ENCODE measurements around the gene QRFP.
"Not testable (repeated sequence)": the region's sequence is repeated elsewhere in the genome, so short reads cannot be mapped to it uniquely, and the experiment has no call there.

Gene QRFP

DNA sequence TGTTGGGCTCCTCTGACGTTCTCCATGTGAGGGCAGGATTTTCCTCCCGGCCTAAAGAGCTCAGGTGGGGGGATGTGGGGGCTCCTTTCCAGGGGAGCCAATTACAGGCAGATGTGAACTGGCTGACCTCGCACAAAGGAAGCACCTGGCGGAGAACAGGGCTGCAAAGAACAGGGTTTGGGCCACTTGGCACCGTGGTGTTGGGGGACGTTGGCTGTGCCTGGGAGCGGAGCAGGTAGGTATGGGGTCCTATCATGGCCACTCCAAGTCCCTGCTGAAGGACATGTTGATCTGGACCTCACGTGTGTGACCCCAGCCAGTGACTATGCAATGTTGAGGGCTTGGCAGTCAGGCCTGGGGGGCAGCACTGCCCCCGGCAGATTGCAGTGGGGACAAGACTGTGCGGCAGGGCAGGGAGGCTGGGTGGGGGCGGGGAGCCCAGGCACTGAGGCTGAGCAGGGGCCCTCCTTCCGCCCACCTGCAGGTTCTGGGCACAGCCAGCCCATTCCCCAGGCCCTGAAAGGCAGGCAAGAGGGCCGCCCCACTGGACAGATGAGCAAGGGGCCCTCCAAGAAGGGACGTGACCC, 23.0 kb upstream of the QRFP start:
- DNase-seq (ENCODE audit: low spot score), result no peak

DNA sequence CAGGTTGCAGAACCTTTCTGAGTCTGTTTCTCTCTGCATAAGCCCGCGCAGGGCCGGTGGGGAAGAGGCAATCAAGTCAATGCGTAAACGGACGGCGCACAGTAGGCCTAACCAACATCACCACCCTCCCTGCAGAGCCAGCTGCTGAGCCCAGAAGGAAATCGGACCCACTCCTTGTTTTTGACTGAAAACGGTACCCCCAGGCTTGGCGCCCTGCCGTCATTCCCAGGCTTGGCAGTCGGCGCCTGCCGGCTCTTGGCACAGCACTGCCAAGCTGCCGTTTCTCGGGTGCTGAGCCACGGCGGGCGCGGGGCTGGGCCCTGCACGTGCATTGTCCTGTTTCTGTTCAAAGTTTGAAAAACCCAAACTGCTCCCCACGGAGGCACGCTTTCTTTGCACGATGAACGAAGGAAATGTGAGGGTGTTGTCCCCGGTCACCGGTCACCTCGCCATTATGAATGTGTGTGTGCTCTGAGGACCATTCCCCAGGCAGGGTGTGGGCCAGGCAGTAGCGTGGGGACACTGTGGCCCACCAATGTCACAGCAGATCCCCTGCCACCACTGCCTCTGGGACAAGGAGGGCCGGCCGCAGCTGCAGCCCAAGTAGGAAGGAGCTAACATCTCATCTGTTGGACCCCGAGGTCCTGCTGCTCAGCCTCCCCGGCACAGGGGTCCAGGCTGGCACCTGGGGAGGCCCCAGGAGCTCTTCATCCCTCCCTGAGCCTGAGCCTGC, 22.4 kb upstream of the QRFP start:
- no peak for DNase-seq (ENCODE audit: low spot score)

DNA sequence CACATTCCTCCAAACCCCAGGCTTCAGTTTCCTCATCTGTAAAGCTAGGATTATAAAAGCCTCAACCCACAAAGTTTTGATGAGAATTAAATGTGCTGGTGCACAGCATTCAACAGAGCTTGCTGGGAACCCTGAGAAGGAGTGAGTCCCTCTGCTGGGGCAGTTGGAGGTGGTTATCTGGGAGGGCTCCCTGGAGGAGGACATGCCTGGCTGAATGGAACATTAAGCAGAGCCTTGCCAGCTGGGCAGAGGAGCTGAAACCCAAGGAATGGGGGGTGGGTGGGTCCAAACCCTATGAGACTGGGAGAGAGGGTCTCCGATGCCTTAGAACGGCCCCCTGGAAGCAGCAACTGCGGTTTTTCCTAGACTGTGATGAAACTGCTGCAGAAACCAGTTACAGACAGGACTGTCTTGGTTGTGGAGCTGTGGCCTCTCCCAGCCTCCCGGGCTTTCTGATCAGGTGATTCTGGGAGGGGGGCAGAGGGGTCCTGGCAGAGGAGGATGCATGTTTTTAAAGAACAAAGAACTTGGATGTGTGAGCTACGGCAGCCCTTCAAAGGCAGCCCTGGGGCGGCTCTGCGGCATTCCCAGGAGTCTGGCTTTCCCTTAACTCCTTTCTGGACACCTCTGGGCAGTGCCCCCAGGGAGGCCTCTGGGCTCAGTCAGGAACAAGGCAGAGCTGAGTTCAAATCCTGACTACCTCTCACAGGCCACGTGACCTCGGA, 21.7 kb upstream of the QRFP start:
- no peak for DNase-seq (ENCODE audit: low spot score)

DNA sequence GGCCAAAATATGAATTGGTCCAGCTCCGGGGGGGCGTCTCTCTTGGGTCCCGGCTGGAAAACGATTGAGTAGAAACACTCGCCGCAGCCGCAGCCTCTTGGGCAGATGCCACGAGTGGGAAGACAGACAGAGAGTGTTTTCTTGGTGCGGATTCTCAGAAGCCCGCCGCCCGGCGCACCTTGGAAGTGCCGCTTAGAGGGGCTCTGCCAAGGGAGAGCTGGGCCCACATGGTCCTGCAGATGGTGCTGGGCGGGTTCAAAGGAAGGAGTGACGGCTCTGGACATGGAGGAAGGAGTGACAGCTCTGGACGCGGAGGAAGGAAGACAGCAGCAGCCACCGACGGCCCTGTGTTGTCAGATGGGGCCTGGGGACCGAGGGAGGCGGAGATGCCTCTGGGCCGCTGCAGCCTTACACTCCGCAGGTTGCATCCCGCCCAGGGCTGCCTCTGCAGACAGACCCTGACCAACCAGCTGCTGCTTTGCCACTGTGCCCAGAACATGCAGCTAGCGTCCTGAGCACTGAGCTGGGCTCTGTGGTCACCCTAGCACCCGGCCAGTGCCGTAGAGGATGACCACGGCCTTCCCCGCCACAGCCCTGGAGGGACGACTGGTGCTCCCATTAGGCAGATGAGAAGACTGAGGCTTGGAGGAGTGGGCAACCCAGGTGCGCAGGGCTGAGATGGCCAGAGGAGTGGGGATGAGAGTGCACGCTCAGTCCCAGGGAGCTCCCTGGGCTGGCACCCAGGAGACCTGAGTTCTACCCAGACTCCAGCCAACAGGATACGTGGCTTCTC, 20.8 kb upstream of the QRFP start:
- DNase-seq (ENCODE audit: low spot score), result no peak

DNA sequence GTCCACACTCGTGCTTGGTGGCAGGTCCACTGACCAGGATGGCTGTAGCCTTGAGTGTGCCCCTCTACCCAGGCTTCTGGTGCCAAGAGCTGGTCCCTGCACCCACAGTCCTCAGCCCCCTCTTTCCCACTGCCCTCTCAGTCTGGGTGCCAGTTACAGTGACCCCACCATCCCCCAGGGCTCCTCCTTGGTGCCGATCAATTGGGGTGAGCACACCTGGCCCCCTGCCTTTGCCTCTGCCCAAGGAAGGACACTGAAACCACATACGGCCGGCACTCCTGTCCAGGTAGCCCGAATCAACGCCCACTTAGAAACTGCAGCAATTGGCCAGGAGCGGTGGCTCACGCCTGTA, 18.5 kb upstream of the QRFP start:
- no peak for DNase-seq (ENCODE audit: low spot score)

DNA sequence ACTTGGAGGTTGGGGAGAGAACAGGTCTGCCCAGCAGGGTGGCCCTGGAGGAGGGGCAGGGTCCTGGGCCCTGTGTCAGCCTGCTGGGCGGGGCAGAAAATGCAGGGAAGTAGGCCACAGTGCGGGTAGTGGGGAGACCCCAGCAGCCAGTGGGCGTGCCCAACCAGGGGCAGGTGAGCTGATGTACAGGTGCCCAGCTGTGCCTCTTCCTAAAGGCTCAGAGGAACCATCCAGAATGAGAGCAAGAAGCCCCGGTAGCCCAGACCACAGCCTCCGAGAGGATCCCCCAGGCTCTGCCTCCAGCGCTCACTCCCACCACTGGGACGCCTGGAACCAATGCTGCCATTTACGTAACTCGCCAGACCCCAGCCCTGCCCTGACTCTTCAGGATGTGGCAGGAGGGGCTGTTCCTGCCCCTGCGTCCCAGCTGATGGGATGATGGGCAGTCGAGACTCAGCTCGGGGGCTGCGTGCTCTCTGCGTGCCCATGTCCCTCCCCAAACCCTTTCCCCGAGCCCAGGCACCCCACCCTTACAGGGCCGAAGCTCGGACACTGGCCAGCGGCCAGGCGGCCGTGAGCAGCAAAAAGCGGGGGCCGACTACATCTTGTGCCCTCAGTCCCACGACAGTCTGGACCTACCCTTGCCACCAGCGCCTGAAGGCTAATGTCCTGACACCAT, 17.9 kb upstream of the QRFP start:
- no peak for DNase-seq (ENCODE audit: low spot score)

DNA sequence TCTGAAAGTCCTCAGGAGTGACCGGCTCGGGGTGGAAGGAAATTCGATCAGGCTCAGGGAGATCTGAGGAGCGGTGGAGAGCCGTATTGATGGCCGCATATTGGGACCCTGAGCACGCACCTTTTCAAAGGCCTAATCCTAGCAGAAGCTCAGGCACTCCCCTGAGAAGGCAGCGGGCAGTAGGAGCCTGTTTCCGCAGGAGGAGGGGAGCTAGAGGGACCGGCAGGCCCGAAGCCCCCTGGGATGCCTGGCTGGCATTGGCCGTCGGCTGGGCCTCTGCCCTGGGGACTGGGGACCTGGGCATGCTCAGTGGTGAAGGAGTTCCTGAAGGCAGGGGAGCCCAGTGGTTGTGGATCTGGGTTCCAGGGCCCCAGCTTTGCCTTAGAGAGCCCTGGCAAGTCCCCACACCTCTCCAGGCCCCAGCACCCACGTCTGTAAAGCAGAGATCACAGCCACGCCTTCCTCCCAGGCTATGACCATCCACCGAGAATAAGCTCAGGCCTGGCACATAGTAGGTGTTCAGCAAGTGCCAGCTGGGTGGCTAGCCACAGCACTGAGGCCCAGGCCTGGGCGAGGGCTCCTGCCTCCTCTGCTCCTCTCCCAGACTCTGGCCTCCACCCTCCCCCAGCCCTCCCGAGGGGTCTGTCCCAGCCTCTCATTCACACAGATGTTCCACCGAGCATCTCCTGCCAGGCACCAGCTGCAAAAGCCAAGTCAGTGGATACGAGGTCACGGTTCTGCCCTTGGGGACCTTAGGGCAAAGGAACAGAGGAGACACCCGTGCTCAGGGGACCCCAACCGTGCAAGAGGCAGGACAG, 17.2 kb upstream of the QRFP start:
- no peak for DNase-seq (ENCODE audit: low spot score)

DNA sequence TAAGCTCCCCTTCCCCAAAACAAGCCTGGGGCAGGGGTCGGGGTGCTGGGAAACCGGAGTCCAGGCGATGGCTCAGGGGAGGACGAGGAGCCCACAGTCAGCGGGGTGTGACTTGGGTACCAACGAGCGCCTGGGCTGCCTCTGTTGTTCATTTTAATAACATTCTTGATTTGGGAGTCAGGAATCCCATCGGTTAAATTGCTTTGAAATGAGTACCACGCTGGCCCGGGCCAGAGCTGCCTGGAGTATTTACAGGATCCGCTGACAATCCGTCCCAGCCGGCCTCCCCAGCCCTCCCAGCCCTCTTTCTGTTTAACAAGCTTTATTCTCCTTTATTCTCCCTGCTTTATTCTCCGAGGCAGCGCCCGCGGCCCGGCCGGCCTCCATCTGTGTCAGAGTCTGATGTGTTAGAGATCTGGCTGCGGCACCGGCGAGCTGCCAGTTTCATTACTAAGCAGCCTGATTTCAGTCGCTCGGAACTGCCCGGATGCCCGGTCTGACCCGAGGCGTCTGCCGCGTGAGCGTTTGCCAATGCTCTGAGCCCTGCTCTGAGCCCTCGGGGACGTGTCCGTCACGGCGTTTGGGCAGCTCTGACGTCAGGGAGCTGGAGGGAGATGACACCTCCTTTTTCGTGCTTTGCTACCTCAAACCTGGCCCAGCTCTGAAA, 16.5 kb upstream of the QRFP start:
- DNase-seq (ENCODE audit: low spot score), result peak; percentile 60

DNA sequence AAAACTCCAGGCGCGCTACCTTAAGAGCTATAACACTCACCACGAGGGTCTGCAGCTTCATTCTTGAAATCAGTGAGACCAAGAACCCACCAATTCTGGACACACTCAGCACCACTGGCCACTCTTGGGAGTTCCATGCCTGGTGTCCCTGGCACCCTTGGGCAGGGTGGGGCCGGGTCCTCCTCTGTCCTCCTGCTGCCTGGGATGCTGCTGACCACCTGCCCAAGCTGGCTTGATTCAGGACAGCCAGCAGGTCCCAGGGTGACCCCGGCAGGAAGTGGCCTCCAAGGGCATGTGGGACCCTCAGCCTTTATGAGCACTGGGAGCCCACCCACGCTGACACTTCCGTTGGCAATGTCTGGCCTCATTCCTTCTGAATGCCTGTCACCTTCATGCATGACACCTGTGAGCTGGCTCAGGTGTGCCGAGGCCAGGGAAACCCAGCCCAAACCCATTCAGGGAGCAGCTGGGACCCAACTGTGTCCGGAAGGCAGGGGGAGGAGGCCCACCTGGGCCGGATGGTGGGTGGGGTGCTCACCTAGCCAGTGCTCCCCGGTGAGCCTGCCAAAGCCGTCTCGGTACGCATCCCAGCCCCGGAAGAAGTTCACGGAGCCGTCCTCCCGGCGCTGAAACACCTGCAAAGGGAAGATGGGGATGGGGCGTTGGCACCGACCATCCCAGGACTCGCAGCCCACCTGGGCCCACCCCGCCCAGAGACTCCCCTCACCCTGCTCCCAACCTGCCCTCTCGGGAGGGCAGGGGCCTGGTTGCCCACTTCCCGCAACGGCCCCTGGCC, 14.8 kb upstream of the QRFP start:
- no peak for DNase-seq (ENCODE audit: low spot score)

DNA sequence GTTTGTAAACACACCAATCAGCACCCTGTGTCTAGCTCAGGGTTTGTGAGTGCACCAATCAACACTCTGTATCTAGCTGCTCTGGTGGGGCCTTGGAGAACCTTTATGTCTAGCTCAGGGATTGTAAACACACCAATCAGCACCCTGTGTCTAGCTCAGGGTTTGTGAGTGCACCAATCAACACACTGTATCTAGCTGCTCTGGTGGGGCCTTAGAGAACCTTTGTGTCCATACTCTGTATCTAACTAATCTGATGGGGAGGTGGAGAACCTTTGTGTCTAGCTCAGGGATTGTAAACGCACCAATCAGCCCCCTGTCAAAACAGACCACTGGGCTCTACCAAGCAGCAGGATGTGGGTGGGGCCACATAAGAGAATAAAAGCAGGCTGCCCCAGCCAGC, 14.1 kb upstream of the QRFP start:
- DNase-seq (ENCODE audit: low spot score), result not testable (repeated sequence)

DNA sequence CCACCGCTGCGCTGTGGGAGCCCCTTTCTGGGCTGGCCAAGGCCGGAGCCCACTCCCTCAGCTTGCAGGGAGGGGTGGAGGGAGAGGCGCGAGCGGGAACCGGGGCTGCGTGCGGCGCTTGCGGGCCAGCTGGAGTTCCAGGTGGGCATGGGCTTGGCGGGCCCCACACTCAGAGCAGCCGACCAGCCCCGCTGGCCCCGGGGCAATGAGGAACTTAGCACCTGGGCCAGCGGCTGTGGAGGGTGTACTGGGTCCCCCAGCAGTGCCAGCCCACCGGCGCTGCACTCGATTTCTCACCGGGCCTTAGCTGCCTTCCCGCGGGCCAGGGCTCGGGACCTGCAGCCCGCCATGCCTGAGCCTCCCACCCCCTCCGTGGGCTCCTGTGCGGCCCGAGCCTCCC, 13.4 kb upstream of the QRFP start:
- not testable (repeated sequence) for DNase-seq (ENCODE audit: low spot score)

DNA sequence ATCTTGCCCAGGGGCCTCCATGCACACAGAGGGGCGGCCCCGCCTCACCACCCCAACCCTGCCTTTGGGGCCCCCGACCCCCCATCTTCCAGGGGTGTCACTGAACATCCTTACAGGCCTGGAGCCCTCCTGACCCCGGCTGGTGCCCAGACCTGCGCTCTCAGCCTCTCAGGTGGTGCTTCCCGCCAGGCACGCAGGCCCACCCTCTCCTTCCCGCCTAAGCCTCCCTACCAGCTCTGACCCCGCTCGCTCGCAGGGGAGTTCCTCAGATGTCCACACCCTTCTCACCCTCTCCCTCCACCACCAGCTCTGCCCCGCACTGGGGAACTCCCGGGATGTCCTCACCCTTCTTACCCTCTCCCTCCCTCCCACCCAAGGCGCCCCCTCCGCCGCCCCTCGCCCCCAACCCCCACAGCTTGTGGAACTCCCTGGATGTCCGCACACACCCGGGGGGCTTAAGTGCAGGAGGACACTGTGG, 12.3 kb upstream of the QRFP start:
- no peak for DNase-seq (ENCODE audit: low spot score)

DNA sequence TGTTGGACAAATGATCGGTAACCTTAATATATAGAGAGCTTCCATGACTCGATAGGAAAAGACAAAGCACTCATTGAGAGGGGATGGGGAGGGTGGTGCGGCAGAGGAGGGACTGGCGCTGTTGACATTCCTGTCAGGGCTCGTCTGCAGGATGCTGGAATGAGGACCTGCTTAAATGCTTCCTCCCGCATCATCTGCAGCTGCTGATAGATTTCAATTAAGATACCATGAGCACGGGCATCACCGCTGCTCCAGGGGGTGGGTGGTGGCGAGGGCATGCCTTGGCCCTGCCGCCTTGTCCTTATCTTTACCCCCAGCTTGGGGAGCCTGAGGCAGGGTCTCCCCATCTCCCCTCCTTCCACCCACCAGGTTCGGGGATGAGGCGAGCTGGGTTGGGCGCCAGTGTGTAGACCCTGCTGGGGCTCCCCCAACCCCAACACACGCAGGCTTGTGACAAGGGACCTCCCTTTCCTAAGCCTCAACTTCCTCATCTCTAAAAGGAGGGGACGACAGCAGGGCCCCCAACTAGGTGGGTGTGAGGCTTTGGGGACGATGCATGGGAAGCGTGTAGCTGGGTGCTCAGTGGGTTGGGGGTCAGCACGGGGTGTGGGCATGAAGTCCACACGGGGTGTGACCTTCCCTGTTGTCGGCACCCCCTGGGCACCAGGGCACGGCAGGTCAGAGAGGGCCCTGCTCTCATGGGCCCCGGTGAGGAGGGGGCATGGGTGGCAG, 11.7 kb upstream of the QRFP start:
- no peak for DNase-seq (ENCODE audit: low spot score)

DNA sequence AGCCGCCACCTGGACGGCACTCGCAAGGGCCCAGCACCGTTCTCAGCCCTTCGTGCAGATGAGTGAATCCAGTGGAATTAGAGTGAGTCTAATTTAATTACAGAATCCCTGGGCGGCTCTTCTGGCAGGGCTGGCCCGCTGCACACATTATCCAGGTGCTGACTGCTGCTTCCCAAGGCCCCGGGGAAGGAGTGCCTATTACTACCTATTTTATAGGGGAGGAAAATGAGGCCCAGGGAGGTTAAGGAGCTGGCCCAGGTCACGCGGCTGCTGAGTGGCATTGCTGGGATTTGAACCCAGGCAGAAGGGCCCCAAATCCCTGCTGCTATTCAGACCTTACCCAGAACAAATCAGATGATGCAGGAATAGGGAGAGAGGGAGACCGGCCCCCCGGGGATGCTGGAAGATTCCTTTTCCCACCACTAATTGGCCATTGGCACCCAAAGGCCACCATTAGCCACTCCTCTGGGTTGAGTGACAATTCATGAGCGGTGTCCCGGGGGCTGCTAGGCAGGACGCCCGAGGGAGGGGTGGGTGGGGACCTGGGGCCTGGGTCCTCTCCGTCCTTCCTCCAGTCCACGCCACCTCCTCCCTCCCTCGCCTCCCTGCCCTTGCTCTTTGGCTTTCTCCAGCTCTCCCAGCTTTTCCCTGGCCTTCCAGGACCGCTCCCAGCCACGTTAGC, 10.3 kb upstream of the QRFP start:
- DNase-seq (ENCODE audit: low spot score), result no peak

DNA sequence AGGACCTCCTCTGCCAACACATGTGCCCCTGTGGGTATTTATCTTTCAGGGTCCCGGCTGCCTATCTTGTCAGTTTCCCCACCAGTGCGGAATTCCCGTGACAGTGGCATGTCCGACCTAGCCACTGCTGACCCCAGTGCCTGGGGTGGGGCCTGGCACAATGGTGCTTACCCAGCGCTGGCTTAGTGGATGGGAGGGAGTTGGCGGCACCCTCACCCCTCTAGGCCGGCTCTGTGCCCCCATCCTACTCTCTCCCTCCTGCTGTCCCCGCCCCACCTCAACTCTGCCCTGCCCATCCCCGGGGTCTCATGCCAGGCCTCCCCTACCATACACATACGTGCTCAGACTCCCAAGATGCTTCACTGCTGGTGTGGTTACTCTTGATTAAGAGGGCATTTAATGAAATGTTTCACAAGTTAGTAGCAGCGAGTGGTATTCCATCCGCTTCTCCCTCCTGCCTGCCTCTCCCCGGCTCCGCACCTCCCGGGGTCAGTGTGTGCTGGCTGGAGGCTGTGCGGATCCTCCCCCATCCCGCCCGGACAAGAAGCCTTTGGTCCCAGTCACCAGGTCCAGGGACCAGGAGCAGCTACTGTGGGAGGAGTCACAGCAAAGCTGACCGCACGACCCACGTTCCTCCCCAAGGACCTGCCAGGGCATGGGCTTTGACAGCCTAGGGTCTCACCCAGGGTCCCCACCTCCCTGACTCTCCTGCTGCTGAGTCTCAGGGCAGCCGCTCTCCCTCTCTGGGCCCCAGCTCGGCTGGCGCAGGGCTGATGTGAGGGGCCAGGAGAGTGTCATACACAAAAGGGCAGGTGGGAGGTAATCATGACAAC, 9.5 kb upstream of the QRFP start:
- DNase-seq (ENCODE audit: low spot score), result no peak

DNA sequence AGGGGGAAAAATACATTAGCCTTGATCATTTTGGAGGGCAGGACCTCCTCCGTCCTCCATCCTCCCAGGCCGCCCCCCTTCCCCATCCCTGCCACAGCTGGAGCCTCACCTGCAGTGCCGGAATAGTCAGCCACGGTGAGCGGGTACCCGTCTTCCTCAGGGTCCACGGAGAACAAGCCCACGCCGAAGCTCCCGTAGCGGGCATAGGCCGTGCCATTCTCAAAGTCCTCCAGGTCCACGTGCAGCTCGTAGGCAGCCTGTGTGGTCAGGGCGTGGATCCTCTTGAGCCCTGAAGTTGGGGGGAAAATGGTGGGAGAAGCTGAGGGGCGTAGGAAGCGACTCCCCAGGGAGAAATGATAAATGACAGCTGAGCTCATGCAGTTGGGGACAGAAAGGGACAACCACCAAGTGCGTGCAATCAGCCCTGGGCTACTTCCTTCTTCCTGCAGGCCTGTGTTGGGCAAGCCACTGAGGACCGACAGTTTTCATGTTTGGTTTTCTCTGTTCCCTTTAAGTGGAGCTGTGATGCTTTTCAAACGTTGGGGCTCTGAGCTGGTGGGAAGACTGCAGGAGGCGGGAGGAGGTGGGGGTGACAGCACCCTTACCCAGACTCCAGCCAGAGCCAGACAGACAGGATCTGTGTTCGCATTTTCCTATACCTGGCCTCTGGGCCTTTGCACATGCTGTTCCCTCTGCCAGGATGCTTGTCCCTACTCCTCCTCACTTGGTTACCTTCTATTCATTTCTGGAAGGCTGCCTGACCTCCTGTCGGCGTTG, 8.7 kb upstream of the QRFP start:
- no peak for DNase-seq (ENCODE audit: low spot score)

Measured in cerebellar cortex (tissue), 1 donor.